ENCODE data around the gene OXA1L.
"Not testable (repeated sequence)": the region's sequence is repeated elsewhere in the genome, so short reads cannot be mapped to it uniquely, and the experiment has no call there.

Gene OXA1L

DNA sequence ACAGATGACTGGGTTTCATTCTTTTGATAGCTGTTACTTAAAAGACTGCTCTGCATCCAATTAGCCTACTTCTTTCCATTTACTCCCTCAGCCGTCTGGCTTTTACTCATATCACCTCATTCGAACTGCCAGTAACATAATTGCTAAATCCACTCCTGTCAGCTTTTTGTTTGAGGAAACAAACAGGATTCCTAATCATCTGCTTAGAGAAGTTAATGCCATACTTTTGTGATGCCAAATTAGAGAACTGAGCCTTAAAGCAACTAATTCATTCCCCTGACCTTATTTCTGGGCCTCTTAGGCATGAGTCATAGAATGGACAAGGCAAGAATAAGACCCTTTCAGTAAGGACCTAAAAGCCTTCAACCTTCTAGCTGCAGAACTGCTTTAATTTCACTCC, 2.9 kb downstream of the OXA1L start:
- DNase-seq = no peak

DNA sequence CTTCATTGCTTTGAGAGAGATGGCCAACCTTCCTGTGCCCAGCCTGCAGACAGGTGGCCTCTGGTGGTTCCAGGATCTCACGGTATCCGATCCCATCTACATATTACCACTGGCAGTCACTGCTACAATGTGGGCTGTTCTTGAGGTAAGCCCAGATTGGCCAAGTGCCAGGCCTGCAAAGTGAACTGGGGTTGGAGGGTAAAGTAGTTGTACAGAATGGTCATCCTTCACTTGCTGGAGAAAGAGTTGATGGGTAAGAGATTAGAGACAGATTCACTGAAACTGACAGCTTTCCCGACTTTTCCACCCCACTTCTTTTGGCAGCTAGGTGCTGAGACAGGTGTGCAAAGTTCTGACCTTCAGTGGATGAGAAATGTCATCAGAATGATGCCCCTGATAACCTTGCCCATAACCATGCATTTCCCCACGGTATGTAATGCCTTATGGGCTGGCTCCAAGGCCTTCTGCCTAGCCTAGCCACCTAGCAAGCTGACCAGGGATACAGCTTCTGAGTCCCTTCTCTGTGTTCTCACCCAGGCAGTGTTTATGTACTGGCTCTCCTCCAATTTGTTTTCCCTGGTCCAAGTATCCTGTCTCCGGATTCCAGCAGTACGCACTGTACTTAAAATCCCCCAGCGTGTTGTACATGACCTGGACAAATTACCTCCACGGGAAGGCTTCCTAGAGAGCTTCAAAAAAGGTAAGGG, 4.1 kb downstream of the OXA1L start:
- no peak for DNase-seq

DNA sequence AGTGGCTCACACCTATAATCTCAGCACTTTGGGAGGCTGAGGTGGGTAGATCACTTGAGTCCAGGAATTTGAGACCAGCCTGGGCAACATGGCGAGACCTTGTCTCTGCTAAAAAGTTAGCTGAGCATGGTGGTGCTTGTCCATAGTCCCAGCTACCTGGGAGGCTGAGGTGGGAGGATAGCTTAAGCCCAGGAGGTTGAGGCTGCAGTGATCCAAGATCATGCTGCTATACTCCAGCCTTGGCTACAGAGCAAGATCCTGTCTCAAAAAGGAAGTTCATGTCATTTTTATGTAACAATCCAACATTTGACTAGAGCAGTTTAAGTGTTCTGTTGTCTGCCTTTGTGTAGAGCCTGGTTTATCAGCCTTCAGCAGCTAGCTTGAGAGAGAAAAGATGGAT, 6.2 kb downstream of the OXA1L start:
- DNase-seq = no peak

DNA sequence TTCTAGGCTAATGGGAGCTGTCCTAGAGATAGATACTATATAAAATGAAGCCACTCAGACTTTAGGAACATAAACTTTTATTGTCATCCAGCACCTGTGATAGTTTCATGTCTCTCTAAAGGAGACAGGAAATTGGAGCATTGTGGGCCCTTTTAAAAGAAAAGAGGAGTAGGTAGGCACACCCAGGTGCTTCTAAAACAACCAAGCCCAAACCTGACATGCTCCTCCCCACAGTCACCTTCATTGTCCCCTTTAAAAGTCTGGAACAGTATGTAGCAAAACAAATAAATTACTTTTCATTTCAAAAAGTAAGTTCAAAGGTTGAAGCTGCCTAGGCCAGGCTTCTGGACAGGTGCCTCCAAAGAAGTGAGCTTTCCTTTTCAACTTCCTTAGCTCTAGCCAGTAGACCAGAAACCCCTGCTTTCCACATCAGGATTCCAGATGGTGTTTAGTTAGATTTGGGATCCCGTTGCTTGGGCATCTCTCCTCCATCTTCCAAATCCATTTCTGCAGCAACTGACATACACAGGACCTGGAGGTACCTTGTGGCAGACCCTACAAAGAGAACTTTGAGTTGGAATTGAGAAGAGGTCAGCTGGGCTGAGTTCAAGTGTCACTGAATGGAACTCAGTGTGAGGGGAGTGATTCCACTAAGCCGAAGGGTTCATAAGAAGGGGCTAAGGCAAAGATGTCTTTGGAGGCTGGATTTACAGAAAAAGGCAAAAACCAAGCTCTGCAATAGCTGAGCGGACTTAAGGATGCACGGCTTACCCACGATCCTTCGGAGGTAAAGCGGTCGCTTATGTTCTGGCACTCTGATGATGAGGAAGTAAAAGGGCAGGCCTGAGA, 6.9 kb downstream of the OXA1L start:
- no peak for DNase-seq

DNA sequence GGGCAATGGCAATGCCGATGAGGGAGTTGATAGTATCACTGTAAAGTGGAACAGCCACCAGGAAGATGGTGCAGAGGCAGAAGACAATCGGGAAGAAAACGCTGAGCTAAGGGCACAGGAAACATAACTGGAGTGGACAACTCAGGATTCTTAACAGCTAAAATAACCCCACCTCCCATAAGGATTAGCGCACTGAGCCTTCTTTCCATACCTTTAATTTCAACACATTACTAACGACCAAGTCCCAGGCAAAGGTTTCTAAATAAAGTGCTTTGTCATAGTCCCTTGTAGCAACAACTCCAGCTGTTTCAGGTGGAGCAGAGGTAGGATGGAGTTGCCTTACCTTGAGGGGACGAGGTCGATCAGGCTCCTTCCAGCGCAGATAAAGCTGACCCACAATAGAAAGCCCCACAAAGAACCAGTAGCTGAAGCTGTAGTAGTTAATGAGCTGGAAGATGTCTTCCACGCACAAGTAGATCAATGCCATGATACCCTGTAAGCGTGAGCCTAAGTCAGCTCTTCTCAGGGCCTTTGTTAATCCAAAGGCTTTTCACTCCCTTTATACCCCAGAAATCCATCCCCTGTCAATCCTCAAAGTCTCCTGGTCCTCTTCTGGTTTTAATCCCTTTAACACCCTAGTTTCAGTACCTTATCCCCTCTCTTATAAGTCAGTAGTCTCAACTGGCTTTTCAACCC, 7.7 kb downstream of the OXA1L start:
- DNase-seq = no peak

DNA sequence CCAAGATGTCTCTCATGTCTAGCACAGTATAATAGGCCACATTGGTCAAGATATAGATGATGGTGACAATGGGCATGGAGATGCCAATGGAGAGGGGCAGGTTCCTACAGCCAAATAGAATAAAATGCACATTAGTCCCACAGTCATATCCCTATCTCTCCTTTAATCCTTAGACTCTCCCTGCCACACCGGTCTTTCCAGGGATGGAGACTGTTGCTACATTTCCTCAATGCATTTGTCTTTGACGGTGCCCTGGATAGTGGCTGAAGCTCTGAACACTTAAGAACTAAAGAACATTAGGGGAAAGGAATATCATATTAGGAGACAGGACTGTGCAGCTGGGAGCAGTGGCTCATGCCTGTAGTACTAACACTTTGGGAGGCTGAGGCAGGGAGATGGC, 9.7 kb downstream of the OXA1L start:
- DNase-seq = no peak

DNA sequence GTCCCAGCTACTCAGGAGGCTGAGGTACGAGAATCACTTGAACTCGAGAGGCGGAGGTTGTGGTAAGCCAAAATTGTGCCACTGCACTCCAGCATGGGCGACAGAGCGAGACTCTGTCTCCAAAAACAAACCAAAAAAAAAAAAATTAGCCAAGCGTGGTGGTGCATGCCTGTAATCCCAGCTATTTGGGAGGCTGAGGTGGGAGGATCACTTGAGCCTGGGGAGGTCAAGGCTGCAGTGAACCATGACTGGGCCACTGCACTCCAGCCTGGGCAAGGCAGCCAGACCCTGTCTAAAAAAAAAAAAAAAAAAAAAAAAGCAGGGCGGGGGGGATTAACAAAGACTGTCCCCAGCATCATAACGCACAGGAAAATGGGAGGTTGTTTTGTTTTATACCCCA, 10.4 kb downstream of the OXA1L start:
- not testable (repeated sequence) for DNase-seq

DNA sequence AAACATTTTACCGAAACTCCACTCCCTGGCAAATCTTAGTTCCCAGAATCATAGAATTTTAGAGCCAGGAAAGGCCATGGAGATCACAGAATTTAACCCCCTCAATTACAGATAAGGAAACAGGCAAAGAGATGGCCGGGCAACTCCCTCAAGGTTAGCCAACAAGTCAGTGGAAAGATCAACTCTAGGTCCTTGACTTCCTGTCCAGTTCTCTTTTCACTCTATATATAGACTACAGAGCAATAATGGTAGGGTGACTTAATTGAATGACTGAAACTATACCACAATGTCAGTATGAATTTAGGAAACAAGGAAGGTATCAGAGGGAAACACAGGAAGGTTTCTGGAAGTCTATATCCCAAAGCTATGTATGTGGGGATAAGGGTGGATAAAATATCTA, 11.6 kb downstream of the OXA1L start:
- DNase-seq = no peak

DNA sequence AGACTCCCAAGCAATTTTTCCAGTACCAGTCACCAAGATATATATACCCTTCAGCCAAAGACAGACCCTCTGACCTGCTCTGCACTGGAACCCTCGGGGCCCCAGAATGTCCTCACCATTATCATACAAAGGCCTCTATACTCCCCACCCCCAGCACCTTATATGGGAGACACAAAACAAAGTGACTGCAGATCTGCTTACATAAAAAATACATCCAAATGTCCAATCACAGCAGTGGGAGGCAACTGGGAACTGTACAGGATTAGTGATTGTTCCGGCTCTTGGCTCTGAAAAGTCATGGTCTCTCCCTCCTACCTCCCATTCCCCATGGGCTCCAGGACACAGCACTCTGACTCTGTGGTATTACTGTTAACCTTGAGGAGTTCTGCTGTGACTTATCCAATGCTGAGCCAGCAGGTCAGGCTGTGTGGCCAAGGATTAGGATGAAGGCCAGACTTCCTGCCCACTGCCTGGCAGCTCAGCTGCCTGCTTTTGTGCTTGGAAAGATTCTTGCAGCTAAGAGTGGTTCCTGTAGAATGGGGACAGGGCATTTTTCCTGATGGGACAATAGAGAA, 13.7 kb downstream of the OXA1L start:
- no peak for DNase-seq

DNA sequence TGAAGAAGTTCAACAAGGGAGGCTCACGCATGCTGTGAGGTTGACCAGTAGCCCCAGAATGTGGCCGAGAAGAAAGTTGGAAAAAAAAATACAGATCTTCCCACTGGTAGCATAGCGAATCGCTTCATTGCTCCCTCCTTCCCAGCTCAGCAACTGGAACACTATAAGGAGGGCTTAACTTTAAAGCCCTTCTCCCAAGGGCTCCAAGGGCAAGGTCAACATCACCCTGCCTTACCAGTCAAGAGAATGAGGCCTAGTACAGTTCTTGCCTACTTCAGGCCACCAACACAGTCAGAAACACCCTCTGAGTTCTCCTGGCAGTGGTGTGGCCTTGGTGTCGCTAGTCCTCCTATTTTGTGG, 14.4 kb downstream of the OXA1L start:
- DNase-seq = no peak

DNA sequence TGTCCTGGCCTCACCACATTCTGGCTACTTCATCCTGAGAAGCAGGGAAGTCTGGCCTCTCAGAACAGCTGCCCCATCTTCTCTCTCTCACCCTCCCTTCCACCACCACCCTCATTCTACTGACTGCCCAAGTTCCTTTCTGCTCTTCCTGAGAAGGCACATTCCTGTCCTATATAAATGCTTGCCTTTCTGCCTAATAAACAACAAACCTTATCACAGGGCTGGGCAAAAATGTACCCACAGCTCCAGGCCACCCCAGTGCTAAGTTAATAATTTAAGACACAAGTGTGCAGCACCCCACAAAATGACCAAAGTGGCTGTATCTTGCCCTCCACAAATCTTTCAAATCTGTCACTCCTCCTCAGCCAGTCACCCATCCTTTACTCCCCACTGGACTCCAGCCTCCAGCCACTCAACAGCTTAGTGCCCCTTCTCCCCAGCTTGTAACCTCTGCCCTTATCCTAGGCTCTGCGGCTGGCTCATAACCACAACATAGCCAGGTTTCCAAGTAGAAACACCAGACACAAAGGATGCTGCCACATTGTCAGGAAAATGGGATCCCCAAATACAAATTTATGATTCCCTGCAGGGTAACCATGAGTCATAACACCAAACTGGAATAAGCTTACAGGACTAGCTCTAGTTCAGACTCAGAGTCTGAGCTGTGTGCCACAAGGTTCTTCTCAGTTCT, 15.0 kb downstream of the OXA1L start:
- no peak for DNase-seq

DNA sequence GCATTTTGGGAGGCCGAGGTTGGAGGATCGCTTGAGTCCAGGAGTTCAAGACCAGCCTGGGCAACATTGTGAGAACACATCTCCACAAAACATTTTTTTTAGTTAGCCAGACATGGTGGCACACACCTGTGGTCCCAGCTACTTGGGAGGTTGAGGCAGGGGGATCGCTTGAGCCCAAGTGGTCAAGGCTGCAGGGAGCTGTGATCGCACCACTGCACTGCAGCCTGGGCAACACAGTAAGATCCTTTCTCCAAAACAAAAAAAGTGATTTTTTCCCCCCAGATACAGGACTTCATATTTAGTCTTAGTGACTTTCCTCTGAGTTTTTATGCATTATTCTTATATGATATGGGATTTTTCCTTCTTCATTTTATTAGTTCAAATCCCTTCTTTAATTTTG, 20.2 kb downstream of the OXA1L start:
- DNase-seq = no peak

DNA sequence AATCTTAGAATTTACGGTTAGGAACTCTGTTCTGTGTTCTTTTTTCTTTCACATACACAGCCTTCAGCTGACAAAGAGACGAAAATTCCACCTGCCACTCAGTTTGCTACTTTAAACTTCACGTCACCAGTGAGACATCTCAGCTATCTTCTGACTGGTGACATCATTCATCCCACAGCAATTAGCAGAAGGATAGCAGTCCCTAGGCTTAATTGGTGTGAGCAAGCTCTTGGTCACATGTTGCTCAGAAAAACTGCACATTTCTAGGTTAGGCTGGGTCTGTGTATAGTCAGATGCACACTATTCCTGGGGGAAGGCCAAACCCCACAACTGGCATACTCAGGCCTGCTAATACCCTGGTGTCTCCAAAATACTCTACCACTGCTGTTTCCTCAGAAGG, 24.8 kb downstream of the OXA1L start:
- DNase-seq = no peak

DNA sequence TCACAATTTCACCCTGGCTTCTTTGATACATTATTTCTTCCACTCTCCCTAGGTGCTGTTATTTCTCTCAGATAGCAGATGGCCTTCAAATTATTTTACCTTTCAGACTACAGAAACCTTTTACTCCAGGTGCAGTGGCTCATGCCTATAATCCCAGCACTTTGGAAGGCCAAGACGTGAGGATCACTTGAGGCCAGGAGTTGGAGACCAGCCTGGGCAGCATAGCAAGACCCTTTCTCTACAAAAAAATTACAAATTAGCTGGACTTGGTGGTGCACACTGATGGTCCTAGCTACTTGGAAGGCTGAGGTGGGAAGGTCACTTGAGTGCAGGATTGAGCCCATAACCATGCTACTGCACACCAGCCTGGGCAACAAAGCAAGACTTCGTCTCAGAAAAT, 25.7 kb downstream of the OXA1L start:
- no peak for DNase-seq

DNA sequence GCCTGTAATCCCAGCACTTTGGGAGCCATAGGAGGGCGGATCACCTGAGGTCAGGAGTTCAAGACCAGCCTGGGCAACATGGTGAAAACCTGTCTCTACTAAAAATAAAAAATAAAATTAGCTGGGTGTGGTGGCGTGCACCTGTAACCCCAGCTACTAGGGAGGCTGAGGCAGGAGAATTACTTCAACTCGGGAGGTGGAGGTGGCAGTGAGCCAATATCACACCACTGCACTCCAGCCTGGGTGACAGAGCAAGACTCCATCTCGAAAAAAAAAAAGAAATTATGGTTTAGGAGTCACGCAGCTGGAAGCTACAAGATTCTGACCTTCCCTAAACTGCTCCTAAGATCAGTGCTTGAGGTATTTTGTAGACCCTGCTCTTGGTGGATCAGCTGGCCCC, 27.1 kb downstream of the OXA1L start:
- DNase-seq = not testable (repeated sequence)

DNA sequence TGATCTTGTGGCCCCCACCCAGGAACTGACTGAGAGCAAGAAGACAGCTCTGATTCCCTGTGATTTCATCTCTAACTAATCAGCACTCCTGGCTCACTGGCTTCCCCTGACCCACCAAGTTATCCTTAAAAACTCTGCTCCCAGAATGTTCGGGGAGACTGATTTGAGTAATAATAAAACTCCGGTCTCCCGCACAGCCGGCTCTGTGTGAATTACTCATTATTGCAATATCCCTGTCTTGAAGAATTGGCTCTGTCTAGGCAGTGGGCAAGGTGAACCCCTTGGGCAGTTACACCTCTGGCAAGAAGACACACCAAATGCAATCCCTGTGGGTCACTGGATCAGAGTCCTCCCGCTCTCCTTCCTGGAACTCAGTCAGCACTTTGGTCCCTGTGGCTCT, 27.5 kb downstream of the OXA1L start:
- no peak for DNase-seq

DNA sequence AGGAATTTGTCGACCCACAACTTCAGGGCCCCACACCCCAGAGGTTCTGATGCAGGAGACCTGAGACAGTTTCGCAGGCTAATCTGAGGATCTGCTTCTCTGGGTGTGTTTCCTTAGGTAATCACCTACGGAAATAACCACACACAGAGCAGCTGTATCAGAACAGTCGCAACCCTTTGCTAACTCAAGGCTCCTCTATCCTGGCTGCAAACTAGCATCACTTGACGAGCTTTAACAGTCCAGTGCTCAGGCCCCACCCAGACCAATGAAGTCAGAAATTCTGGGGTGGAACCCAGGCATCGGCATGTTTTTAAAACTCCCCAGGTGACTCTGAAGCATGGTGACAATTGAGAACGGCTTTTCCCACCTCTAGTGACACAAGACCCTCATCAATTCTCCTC, 28.1 kb downstream of the OXA1L start:
- no peak for DNase-seq

DNA sequence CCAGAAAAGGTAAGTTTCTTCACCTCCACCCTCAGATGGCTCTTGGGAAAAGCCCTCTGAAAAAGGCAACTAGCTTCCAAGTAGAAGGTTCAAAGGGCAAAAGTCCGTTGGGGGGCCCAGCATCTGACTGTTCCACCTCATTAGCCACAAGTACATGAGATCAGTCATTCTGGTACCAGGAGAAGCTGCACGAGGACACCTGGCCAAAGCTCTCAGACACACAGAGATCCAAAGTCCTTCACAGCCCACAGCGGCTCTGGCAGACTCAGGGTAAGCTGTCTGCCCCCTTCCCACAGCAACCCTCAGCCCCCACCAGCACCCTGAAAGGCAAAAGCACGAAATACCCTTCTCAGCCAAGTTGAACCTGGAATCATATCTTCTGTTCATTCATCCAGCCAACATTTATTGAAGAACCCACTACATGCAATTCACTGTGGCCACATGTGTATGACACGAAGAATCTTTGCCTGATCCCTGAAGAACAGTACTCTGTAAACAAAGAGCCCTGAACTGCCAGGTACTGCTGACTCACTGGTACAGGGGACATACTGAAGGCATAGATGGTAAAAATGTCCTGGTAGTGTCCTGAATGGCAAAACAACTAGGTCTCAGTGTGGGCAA, 29.7 kb downstream of the OXA1L start:
- no peak for DNase-seq

DNA sequence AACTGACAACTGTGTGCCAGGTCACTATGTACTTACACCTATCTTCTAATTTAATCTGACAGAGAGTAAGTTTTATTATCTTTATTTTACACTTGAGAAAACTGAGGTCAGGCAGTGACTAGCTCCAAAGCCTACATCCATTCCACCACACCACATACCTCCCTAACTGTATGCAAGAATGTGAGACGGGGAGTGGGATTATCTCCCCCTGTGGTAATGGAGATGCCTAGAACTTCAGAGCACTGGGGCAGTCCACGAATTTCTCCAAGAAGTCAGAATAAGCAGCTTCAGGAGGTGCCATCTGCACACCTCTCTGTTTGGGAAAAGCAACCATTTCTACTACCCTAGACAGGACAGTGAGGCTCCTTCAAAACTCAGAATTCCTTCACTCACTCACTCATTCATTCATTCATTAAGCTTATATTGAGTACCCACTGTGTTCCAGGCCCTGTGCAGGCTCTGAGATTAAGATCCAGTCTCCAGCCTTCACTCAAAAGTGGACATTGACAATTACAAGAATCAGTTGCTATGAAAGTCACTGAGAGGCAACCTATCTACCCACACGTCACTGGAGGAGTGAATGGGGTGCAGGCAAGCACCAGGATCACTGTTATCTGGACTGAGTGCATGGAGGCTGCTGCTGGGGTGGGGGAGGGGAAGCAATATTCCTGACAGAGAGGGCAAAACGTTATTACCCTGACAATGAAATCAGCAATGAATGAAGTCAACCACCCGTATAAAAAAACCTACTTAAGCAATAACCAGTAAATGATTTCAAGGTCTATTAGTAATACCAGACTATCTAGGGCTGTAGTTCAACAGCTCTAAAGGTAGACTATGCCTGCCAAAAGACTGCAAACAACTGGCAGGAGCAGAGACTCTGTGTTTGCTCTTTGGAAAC, 30.8 kb downstream of the OXA1L start:
- no peak for DNase-seq

DNA sequence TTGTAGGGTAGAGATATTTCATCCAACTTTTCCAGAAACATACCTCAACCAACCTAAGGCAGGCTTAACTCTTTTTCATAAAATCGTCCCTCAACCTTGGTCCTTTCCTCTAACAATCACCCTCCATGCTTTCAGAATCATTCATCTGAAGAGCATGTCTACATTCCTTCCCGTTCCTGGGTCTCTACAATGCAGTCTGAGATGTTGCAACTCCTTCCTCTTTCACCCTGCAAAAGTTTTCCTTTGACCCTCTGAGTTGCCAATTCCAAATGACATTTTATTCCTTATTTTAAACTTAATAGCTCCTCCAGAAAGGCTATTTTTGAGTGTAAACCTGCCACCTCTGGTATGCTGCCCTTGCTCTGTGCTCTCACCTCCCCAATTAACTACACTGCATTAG, 32.0 kb downstream of the OXA1L start:
- DNase-seq = no peak

DNA sequence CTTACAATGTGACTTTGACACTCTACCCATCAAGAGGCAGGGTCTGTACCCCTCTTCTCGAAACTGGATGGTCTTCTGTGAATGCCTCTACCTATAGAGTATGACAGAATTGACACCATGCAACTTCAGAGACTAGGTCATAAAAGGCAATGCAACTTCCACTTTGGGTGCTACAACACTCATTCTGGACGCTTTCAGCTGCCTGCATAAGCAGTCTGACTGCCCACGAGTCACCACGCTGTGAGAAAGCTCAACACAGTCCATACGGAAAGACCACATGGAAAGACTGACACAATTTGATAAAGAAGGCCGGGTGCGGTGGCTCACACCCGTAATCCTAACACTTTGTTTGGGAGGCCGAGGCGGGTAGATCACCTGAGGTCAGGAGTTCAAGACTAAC, 33.9 kb downstream of the OXA1L start:
- DNase-seq = no peak

DNA sequence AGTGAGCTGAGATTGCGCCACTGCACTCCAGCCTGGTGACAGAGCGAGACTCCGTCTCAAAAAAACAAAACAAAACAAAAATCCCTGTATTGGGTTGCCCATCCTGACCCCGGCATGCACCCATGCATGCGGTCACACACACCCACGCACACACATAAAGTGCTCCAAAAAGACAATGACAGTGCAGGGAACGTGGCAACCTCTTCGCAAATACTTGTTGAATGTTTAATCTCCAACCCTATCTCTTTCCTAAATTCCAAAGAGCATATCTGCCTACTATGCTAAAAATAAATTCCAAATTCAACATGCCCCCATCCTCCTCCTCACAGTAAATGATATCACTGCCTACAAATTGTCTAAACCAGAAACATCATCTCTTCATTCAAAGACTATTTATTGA, 35.2 kb downstream of the OXA1L start:
- DNase-seq = no peak

Measured in CD4-positive, alpha-beta T cell treated with Interleukin-4 for 4 hours (primary cell).